GM23338 (cell line): Measurements from ENCODE around the gene ZMYND8. TPM values are rescaled to one million over a fixed set of nuclear protein-coding genes. Genes with fewer than 3 reads are reported as not detected.
A peak's percentile ranks its signal among the peaks of the same experiment; 100 is the strongest.
"Not testable (repeated sequence)": the region's sequence is repeated elsewhere in the genome, so short reads cannot be mapped to it uniquely, and the experiment has no call there.

Experiments used
- ATAC-seq: fragments of 200-7000 bp; cut with Tn5 transposase; 3 replicates; pipeline ENCODE4 v1.9.1; 2020
- DNase-seq: peaks from one replicate; pipeline ENCODE4 v3.0.0-alpha.2; 2015; ENCODE audit warnings: low spot score
- H2AFZ ChIP-seq: fragments of 200-600 bp; sonication (generic); 2 replicates; pipeline ENCODE4 v1.8.0; 2016; ENCODE audit warnings: antibody characterized with exemption, mild to moderate bottlenecking, moderate library complexity
- H3F3A ChIP-seq: fragments of 200-600 bp; sonication (generic); replicated peaks from 2 replicates; pipeline ENCODE4 v1.8.0; 2017; ENCODE audit warnings: antibody characterized with exemption, mixed run types, low read depth
- H3K27ac ChIP-seq: fragments of 200-600 bp; sonication (generic); 2 replicates; pipeline ENCODE4 v1.6.1; 2016; ENCODE audit warnings: low read depth
- H3K27me3 ChIP-seq: fragments of 200-600 bp; sonication (generic); 2 replicates; pipeline ENCODE4 v1.8.0; 2016; ENCODE audit warnings: mild to moderate bottlenecking, mixed run types, moderate library complexity; ENCODE audit not compliant: insufficient read depth
- H3K36me3 ChIP-seq: fragments of 200-600 bp; sonication (generic); 2 replicates; pipeline ENCODE4 v1.8.0; 2016; ENCODE audit warnings: mild to moderate bottlenecking; ENCODE audit not compliant: insufficient read depth
- H3K4me1 ChIP-seq: fragments of 200-600 bp; sonication (generic); 2 replicates; pipeline ENCODE4 v1.8.0; 2016; ENCODE audit warnings: mild to moderate bottlenecking, moderate library complexity; ENCODE audit not compliant: insufficient read depth
- H3K4me2 ChIP-seq: fragments of 200-600 bp; sonication (generic); 2 replicates; pipeline ENCODE4 v1.7.1; 2017; ENCODE audit warnings: mixed run types
- H3K4me3 ChIP-seq: fragments of 200-600 bp; sonication (generic); 2 replicates; pipeline ENCODE4 v1.6.1; 2016; ENCODE audit warnings: mixed run types
- H3K79me2 ChIP-seq: fragments of 200-600 bp; sonication (generic); replicated peaks from 2 replicates; pipeline ENCODE4 v1.8.0; 2017; ENCODE audit warnings: mild to moderate bottlenecking; ENCODE audit not compliant: insufficient read depth
- H3K9me2 ChIP-seq: fragments of 200-600 bp; sonication (generic); 2 replicates; pipeline ENCODE4 v1.8.0; 2017; ENCODE audit not compliant: insufficient read depth
- H4K20me1 ChIP-seq: fragments of 200-600 bp; sonication (generic); replicated peaks from 2 replicates; pipeline ENCODE4 v1.8.0; 2017; ENCODE audit warnings: mild to moderate bottlenecking; ENCODE audit not compliant: insufficient read depth
- H3K27ac Mint-ChIP-seq: 2 replicates; pipeline ENCODE4 v1.8.0; 2020; ENCODE audit warnings: inconsistent platforms, mild to moderate bottlenecking, moderate library complexity, mixed read lengths
- H3K27me3 Mint-ChIP-seq: 3 replicates; pipeline ENCODE4 v1.8.0; 2022; ENCODE audit warnings: low read depth, mild to moderate bottlenecking, moderate library complexity, mixed read lengths, inconsistent platforms; ENCODE audit not compliant: insufficient read depth, poor library complexity
- H3K36me3 Mint-ChIP-seq: 3 replicates; pipeline ENCODE4 v1.8.0; 2021; ENCODE audit warnings: low read depth, mild to moderate bottlenecking, inconsistent platforms, moderate library complexity, mixed read lengths
- H3K4me1 Mint-ChIP-seq: 3 replicates; pipeline ENCODE4 v1.8.0; 2020; ENCODE audit warnings: mild to moderate bottlenecking, inconsistent platforms, mixed read lengths
- H3K4me3 Mint-ChIP-seq: 3 replicates; pipeline ENCODE4 v1.8.0; 2021; ENCODE audit warnings: moderate library complexity, mild to moderate bottlenecking, inconsistent platforms, mixed read lengths
- H3K9me3 Mint-ChIP-seq: 3 replicates; pipeline ENCODE4 v1.8.0; 2020; ENCODE audit warnings: moderate library complexity, mild to moderate bottlenecking, inconsistent platforms, mixed read lengths
- JUNB ChIP-seq: IDR thresholded peaks from one replicate; pipeline ENCODE4 v1.6.1; 2016; ENCODE audit warnings: antibody characterized with exemption; ENCODE audit not compliant: unreplicated experiment
- POLR2AphosphoS5 ChIP-seq: IDR thresholded peaks from 2 replicates; pipeline ENCODE4 v1.6.1; 2016; ENCODE audit warnings: antibody characterized with exemption, low read depth
- STAT1 ChIP-seq: IDR thresholded peaks from one replicate; pipeline ENCODE4 v1.6.1; 2016; ENCODE audit warnings: antibody characterized with exemption; ENCODE audit not compliant: unreplicated experiment
- ZNF114 ChIP-seq: fragments of 250-450 bp; sonication (Bioruptor Pico); IDR thresholded peaks from 2 replicates; pipeline ENCODE4 v1.5.0; 2020; ENCODE audit warnings: mild to moderate bottlenecking, moderate library complexity
- ZNF331 ChIP-seq: fragments of 250-450 bp; sonication (Bioruptor Pico); IDR thresholded peaks from 2 replicates; pipeline ENCODE4 v1.5.0; 2020; ENCODE audit warnings: low read depth, mild to moderate bottlenecking, moderate library complexity
- ZNF462 ChIP-seq: fragments of 250-450 bp; sonication (Bioruptor Pico); IDR thresholded peaks from 2 replicates; pipeline ENCODE4 v1.5.0; 2020; ENCODE audit warnings: mild to moderate bottlenecking, moderate library complexity
- polyA plus RNA-seq: library from polyadenylated mRNA; unstranded; fragments of >200 nt; fragmentation: Nextera tagmentation; extraction: Ambion mirVana; gene quantifications from 2 replicates; pipeline ENCODE4 v1.2.1, GENCODE V29; 2016
- total RNA-seq: library from RNA; depleted of rRNA; stranded (reverse); fragments of >200 nt; shearing (Covaris generic); gene quantifications from 2 replicates; pipeline ENCODE4 v1.2.3, GENCODE V29; 2014
- TF ChIP-seq, protein P1 (sequence below): IDR thresholded peaks from one replicate; pipeline ENCODE4 v1.6.1; 2018; ENCODE audit warnings: antibody characterized with exemption; ENCODE audit not compliant: unreplicated experiment

The ZMYND8 gene
- total and polyA plus RNA-seq, 2 experiments from 2014 or later = 70.9 to 128 TPM

DNA sequence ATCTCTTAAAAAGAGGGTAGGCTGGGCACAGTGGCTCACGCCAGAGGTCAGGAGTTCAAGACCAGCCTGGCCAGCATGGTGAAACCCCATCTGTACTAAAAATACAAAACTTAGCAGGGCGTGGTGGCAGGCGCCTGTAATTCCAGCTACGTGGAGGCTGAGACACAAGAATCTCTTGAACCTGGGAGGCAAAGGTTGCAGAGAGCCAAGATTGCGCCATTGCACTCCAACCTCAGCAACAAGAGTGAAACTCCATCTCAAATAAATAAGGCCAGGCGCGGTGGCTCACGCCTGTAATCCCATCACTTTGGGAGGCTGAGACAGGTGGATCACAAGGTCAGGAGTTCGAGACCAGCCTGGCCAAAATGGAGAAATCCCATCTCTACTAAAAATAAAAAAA, 48.9 kb downstream of the ZMYND8 start:
- Mint-ChIP-seq H3K36me3 (peaks cover 89% of the 10 kb centered on the region), H3K27me3 (peaks cover 28% of the 10 kb centered on the region), H3K4me1 (peaks cover 61% of the 10 kb centered on the region)
- peaks cover 30% of the 10 kb centered on the region for H3K36me3 ChIP-seq
- ATAC-seq, DNase-seq, H3K9me2 ChIP-seq, H3K4me2 ChIP-seq, H3K27me3 ChIP-seq, H3K9me3 Mint-ChIP-seq, H4K20me1 ChIP-seq, H3K4me3 ChIP-seq, H3K4me3 Mint-ChIP-seq, H3K27ac Mint-ChIP-seq, H2AFZ ChIP-seq: not testable (repeated sequence)
- peak overlapping the region; percentile 88; the same call in 1 of the 2 replicates for H3K27ac ChIP-seq
- H3K79me2 ChIP-seq = peaks cover 100% of the 10 kb centered on the region
- peaks cover 54% of the 10 kb centered on the region for H3K4me1 ChIP-seq
- peaks cover 26% of the 10 kb centered on the region for H3F3A ChIP-seq

DNA sequence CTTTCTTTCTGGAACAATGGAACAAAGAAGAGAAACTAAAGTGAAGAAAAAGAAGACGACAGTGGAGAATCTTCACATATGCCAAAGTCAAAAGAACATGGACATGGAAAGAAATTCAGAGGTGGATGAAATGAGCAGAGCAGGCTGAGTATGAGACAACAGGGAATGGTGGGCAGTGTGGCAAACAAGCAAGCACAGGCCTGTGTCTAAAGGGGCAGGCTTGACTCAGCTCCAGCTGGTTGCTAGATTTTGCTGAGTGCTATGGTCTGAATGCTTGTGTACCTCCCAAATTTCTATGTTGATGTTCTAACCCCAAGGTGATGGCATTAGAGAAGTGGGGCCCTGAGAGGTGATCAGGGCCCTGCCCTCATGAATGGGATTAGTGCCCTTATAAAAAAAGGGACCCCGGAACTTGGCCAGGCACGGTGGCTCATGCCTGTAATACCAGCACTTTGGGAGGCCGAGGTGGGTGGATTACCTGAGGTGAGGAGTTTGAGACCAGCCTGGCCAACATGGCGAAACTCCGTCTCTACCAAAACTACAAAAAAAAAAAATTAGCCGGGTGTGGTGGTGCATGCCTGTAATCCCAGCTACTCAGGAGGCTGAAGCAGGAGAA, 49.6 kb downstream of the ZMYND8 start:
- no peaks in the 10 kb centered on the region; the same call in 2 of the 3 replicates for H3K9me3 Mint-ChIP-seq
- H3K9me2 ChIP-seq = 0 out of 2 replicates have a peak, but pooled peaks cover 5% of the 10 kb centered on the region
- no peak overlapping the region; the same call in 2 of the 3 replicates for H3K4me3 Mint-ChIP-seq
- H3K4me1 Mint-ChIP-seq = peaks cover 56% of the 10 kb centered on the region
- H3K36me3 Mint-ChIP-seq = peaks cover 89% of the 10 kb centered on the region
- peaks cover 47% of the 10 kb centered on the region for H3K4me1 ChIP-seq
- H3K4me3 ChIP-seq = no peak overlapping the region
- H3K79me2 ChIP-seq = peaks cover 100% of the 10 kb centered on the region
- peaks cover 21% of the 10 kb centered on the region for H3F3A ChIP-seq
- H3K36me3 ChIP-seq = peaks cover 30% of the 10 kb centered on the region
- ATAC-seq (no peak), DNase-seq (no peak)
- no peaks in the 10 kb centered on the region for H3K27me3 ChIP-seq
- no peak overlapping the region for H2AFZ ChIP-seq
- no peak for TF ChIP-seq ZNF114 (CRISPR knock-in tag)
- TF ChIP-seq, protein P1, sequence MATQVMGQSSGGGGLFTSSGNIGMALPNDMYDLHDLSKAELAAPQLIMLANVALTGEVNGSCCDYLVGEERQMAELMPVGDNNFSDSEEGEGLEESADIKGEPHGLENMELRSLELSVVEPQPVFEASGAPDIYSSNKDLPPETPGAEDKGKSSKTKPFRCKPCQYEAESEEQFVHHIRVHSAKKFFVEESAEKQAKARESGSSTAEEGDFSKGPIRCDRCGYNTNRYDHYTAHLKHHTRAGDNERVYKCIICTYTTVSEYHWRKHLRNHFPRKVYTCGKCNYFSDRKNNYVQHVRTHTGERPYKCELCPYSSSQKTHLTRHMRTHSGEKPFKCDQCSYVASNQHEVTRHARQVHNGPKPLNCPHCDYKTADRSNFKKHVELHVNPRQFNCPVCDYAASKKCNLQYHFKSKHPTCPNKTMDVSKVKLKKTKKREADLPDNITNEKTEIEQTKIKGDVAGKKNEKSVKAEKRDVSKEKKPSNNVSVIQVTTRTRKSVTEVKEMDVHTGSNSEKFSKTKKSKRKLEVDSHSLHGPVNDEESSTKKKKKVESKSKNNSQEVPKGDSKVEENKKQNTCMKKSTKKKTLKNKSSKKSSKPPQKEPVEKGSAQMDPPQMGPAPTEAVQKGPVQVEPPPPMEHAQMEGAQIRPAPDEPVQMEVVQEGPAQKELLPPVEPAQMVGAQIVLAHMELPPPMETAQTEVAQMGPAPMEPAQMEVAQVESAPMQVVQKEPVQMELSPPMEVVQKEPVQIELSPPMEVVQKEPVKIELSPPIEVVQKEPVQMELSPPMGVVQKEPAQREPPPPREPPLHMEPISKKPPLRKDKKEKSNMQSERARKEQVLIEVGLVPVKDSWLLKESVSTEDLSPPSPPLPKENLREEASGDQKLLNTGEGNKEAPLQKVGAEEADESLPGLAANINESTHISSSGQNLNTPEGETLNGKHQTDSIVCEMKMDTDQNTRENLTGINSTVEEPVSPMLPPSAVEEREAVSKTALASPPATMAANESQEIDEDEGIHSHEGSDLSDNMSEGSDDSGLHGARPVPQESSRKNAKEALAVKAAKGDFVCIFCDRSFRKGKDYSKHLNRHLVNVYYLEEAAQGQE = no peak
- no peak for TF ChIP-seq STAT1
- H3K4me2 ChIP-seq = no peak overlapping the region
- H3K27me3 Mint-ChIP-seq = peaks cover 24% of the 10 kb centered on the region
- peak overlapping the region; percentile 88 for H3K27ac ChIP-seq
- peak overlapping the region; percentile 22 for H3K27ac Mint-ChIP-seq
- peaks cover 8% of the 10 kb centered on the region for H4K20me1 ChIP-seq

- H3K27me3 ChIP-seq = no peaks in the 10 kb centered on the region
- peak overlapping the region; percentile 88 for H3K27ac ChIP-seq
- no peak overlapping the region for H3K4me3 ChIP-seq
- H3K36me3 ChIP-seq = peaks cover 28% of the 10 kb centered on the region
- H3K4me1 ChIP-seq = peaks cover 39% of the 10 kb centered on the region
- Mint-ChIP-seq H3K27ac (peak overlapping the region; percentile 59; the same call in 1 of the 2 replicates), H3K9me3 (no peaks in the 10 kb centered on the region; the same call in 2 of the 3 replicates), H3K36me3 (peaks cover 89% of the 10 kb centered on the region), H3K4me1 (peaks cover 50% of the 10 kb centered on the region), H3K27me3 (peaks cover 24% of the 10 kb centered on the region), H3K4me3 (no peak overlapping the region)
- ATAC-seq = no peak
- no peaks in the 10 kb centered on the region for H3K9me2 ChIP-seq
- H3F3A ChIP-seq = peaks cover 14% of the 10 kb centered on the region
- H3K4me2 ChIP-seq = no peak overlapping the region
- no peak overlapping the region for H2AFZ ChIP-seq
- peaks cover 8% of the 10 kb centered on the region for H4K20me1 ChIP-seq
- no peak for DNase-seq
- H3K79me2 ChIP-seq = peaks cover 100% of the 10 kb centered on the region
- TF ChIP-seq JUNB = no peak
- no peak for TF ChIP-seq ZNF462
- no peak for TF ChIP-seq POLR2AphosphoS5
- TF ChIP-seq ZNF331 (CRISPR knock-in tag) = no peak
Observed at GRCh38 chr20:47306095-47306494, 50.4 kb downstream of the ZMYND8 start.
